Muscle layer of duodenum (tissue), 2 donors: ENCODE data around the gene DCST2.

ENCODE experiments used
- H3K27ac ChIP-seq: one replicate; pipeline ENCODE4 v1.7.0; 2013; ENCODE audit warnings: mild to moderate bottlenecking, low read length
- H3K27me3 ChIP-seq: one replicate; pipeline ENCODE4 v1.7.0; 2013; ENCODE audit warnings: low read depth, mild to moderate bottlenecking, control low read depth, low read length
- H3K36me3 ChIP-seq, 2 donors: one replicate each; pipeline ENCODE4 v1.7.0; 2013; ENCODE audit warnings: low read length in 2 of 2, control low read depth in 1 of 2, mild to moderate bottlenecking in 1 of 2; ENCODE audit not compliant: insufficient read depth in 2 of 2, control insufficient read depth in 1 of 2
- H3K4me1 ChIP-seq, 2 donors: one replicate each; pipeline ENCODE4 v1.7.0; 2013; ENCODE audit warnings: low read length in 2 of 2, mild to moderate bottlenecking in 2 of 2, control low read depth in 1 of 2, moderate library complexity in 1 of 2; ENCODE audit not compliant: insufficient read depth in 2 of 2, control insufficient read depth in 1 of 2
- H3K4me3 ChIP-seq, 2 donors: one replicate each; pipeline ENCODE4 v1.7.0; 2013; ENCODE audit warnings: low read length in 2 of 2, low read depth in 1 of 2, mild to moderate bottlenecking in 1 of 2
- H3K9me3 ChIP-seq, 2 donors: one replicate each; pipeline ENCODE4 v1.7.0; 2013; ENCODE audit warnings: low read length in 2 of 2, control low read depth in 1 of 2, mild to moderate bottlenecking in 1 of 2; ENCODE audit not compliant: control insufficient read depth in 1 of 2
- donor health status: healthy.

The DCST2 gene

DNA sequence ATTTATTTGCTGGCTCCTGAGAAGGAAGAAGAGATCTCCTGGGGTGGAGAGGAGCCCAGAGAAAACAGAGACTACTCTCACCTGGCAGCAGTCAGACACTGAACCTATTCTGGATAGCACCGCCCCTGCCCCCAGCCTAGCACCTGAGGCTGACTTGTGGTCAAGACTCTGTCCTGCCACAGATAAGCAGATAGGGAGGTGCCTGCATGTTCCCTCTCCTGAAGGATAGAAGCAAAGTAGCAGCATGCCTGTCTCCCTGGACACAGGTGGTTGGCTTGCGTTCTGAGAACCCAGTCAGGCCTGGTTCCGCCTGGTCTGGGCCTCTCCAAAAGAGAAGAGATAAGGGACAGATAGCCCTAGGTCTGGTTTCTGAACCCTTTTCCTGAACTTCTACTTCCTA, 43.8 kb upstream of the DCST2 start:
- no peaks in the 10 kb centered on the region for H3K9me3 ChIP-seq
- H3K27ac ChIP-seq, result no peak overlapping the region
- H3K4me1 ChIP-seq, result peaks cover 8 to 40% of the 10 kb centered on the region in 2 donors
- no peaks in the 10 kb centered on the region for H3K36me3 ChIP-seq
- H3K27me3 ChIP-seq, result peaks cover 33% of the 10 kb centered on the region
- H3K4me3 ChIP-seq, result no peak overlapping the region

DNA sequence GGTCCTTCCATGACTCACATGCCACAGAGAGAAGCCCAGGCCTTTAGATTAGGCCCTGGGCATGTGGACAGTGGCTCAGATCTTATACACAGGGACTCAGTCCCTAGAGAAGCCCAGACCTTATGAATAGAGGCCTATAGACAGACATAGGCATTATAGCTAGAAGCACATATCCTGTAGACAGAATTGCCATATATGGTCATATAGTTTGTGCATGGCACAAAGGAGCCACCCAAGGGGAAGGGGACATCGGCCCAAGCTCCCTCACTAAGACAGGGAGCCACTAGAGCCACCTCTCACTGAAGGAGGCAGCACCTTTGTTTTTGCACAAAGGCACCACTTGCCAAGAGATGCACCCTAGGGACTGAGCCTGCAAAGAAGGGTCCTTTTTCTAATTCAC, 42.8 kb upstream of the DCST2 start:
- H3K4me3 ChIP-seq, result no peak overlapping the region
- peaks cover 5 to 36% of the 10 kb centered on the region in 2 donors for H3K4me1 ChIP-seq
- no peaks in the 10 kb centered on the region for H3K9me3 ChIP-seq
- no peak overlapping the region for H3K27ac ChIP-seq
- H3K27me3 ChIP-seq, result peaks cover 25% of the 10 kb centered on the region
- no peaks in the 10 kb centered on the region for H3K36me3 ChIP-seq

DNA sequence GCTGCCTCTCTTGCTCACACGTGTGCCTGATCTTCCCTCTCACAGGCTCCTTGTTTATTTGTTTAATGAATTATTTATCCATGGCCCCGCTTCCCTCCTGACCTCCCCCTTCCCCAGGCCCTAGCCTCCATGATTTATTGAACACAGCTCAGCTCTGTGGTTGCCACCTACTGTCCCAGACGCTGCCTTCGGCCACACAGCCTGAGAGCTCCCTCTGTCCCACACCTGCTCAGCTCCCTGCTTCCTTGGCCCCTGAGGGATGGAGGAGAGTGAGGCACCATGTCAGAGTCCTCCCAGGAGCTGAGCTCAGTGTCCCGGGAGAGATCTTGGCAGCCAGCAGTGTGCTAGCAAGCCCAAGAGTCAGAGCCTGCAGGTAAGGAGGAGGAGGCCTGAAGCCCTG, 42.0 kb upstream of the DCST2 start:
- Histone ChIP-seq H3K4me3 (no peak overlapping the region), H3K27ac (no peak overlapping the region), H3K4me1 (peaks cover 0 to 32% of the 10 kb centered on the region in 2 donors), H3K36me3 (no peaks in the 10 kb centered on the region), H3K9me3 (no peaks in the 10 kb centered on the region), H3K27me3 (peaks cover 17% of the 10 kb centered on the region)

DNA sequence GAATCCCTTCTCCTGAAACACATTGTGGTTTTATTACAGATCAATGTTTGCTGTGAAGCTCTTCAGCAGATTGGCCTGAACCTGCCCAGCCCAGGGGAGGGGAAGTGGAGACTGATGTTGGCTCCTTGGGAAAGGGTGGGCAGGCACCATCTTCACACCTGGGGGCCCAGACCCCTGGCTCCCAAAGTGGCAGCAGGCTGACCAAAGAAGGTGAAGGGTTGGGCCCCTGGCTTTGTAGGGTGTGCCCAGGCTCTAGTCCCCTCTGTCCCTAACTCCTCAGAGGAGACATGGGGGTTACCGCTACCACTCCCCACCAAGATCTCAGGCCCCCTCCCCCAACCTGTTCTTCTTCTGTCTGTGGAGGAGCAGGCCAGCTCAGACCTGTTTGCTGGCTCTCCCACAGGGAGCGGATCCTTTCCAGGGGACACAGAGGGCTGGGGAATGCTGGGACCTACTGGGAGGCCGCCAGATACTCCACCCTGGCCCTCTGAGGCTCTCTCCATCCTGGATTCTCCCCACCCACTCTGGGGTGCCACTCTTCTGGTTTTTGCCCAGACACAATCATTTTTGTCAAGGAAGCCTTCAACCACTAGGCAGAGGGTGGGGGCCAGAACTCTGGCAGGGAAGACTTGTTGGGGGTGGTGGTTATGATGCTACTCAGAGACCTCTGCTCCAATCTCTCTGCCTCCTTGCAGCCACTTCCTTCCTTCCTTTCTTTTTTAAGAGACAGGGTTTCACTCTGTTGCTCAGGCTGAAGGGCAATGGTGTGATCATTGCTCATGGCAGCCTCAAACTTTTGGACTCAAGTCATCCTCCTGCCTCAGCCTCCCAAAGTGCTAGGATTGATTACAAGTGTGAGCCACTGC, 40.0 kb upstream of the DCST2 start:
- peaks cover 3 to 20% of the 10 kb centered on the region in 2 donors for H3K4me1 ChIP-seq
- H3K4me3 ChIP-seq, result no peak overlapping the region
- H3K36me3 ChIP-seq, result no peaks in the 10 kb centered on the region
- H3K9me3 ChIP-seq, result no peaks in the 10 kb centered on the region
- H3K27me3 ChIP-seq, result no peaks in the 10 kb centered on the region
- H3K27ac ChIP-seq, result no peak overlapping the region

DNA sequence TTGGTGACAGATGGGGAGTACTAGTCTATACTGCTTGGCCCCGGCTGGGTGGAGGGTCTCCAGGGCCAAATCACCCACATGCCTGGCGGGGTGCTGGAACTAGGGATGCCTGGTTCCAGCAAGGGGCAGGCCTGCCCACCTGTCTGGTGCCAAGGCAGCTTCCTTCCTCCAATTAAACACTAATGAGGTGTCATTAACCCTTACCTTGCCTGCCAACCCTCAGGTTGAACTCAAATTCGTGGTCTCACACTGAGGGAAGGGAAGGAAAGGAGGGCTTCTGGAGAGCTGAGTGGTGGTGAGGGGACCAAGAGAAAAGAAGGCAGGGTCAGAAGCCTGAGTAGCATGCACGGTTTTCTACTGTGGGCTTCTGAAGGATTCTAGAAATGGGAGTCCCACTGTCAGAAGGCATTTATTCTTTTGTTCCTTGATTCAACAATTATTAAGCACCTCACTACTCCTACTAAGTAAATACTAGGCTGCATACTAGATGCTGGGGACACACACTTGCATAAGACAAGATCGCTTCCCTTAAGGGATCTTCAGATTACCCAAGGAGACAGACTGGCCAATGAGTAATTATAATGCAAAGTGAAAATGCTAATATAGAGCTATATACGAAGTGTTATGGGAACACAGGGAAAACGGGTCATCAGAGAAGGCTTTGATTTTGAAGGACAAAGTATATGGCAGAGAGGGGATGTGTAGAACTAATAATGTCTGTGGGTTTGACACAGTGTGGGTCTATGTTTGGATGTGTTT, 39.1 kb upstream of the DCST2 start:
- Histone ChIP-seq H3K27ac (no peak overlapping the region), H3K36me3 (no peaks in the 10 kb centered on the region), H3K4me1 (peaks cover 3 to 17% of the 10 kb centered on the region in 2 donors), H3K27me3 (no peaks in the 10 kb centered on the region), H3K9me3 (no peaks in the 10 kb centered on the region), H3K4me3 (no peak overlapping the region)

DNA sequence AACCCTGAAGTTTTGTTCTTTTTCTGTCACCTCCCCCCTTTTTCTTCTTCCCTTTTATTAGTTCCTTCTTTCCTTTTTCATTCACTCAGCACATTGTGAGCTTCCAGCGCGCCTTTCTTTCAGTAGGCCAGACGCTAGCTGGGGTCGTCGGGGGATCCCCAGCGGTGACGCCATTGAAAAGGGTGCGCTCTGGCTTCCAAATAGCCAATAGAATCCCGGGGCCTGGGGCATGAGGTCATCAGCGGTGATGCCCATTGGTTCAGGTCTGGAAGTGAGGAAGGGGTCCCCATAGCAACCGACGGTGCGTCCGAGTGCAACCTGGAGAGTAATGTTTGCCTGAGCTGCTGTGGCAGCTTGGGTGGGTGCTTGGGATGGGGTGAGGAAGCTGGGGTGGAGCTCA, 38.1 kb upstream of the DCST2 start:
- Histone ChIP-seq H3K4me3 (peak overlapping the region in 1 of 2 donors; percentile 57), H3K27me3 (no peaks in the 10 kb centered on the region), H3K36me3 (no peaks in the 10 kb centered on the region), H3K9me3 (no peaks in the 10 kb centered on the region), H3K27ac (no peak overlapping the region), H3K4me1 (peaks cover 3 to 17% of the 10 kb centered on the region in 2 donors)

DNA sequence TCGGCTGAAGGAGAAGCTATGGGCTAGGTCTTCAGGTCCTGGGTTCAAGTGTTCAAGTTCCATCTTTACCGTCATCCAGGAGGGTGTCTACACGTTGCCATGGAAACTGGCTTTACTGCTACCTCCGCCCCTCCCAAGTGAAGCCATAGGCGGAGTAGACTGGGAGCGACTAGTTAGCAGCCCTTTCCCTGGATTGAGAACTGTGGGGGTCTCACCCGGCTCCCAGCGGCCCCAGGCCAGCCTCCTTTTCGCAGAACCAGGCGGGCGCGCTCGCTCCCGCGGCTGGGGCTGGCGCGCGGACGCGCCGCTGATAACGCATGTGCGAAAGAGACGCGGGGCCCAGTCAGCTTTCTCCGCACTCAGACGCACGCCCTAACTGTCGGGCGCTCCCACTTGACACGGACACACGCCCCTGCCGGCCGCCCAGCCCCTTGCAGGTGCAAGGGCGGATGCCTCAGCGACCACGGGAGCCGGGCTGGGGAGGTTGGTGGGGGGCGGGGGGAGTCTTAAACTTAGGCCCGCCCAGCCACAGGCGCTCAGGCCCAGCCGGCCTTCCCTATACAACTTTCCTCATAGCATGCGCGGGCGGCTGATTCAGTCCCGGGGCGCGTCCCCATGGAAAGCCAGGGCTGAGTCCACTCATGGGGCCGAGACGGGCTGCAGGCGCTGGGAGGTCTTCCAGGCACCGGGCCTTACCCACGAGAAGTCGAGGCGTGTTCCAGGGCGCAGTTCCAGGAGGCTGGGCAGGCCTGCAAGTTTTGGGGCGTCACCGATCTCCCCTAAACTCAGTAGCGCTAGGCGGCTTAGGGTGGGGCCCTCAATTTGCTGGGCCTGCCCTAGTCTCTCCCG, 37.4 kb upstream of the DCST2 start:
- H3K27me3 ChIP-seq, result no peaks in the 10 kb centered on the region
- H3K36me3 ChIP-seq, result no peaks in the 10 kb centered on the region
- no peaks in the 10 kb centered on the region for H3K9me3 ChIP-seq
- peaks cover 3 to 17% of the 10 kb centered on the region in 2 donors for H3K4me1 ChIP-seq
- peak overlapping the region; percentile 16 for H3K27ac ChIP-seq
- peak overlapping the region; percentile 57 to 66 for H3K4me3 ChIP-seq

DNA sequence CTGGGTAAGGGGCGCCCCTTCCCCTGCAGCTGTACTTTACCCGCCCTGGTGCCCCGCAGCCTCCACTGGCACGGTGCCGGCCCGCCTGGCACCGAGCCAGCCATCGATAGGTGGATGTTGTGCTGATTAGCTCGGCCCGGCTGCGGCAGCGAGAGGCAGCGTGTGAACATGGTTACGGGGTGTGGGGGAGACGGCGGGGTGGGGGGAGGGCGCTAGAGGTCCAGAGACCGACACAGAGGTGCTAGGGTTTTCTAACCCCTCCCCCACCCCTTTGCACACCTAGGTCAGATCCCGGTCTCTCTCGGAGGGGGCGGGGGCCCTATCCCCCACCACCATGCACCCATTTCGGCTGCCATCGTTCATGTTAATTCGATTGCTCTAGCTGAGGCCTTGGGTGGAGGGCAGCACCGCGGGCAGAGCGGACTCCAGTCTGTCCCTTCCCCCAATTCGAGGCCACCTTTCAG, 36.6 kb upstream of the DCST2 start:
- peaks cover 3 to 17% of the 10 kb centered on the region in 2 donors for H3K4me1 ChIP-seq
- H3K36me3 ChIP-seq, result no peaks in the 10 kb centered on the region
- H3K9me3 ChIP-seq, result no peaks in the 10 kb centered on the region
- no peaks in the 10 kb centered on the region for H3K27me3 ChIP-seq
- peak overlapping the region; percentile 57 to 66 for H3K4me3 ChIP-seq
- H3K27ac ChIP-seq, result no peak overlapping the region

DNA sequence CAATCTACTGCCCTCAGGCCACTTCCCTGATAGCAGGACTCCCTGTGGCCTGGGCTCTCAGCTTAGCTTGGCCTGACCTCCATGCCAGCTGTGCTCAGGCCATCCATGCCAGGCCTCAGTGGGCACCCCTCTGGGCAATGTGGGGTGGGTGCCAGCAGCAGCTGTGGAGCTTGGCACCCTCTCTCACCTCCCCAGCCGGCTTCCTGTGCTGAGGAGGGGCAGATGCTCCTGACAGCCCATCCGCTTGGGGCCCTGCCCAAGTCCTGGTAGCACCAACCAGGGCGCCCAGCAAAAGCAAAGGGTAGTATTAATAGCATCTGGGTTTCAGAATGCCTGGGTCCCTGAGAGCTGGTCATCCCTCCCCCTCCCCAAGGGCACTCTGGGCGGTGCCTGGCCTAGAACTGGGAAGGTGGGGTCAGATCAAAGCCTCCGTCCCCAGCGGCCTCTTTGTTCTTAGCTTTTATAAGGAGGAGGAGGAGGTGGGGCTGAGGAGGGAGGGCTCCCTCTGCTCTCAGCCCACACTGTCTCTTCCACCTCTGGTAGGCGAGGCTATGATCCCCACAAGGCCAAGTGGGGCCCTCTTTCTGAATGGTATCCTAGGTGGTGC, 36.1 kb upstream of the DCST2 start:
- Histone ChIP-seq H3K27me3 (no peaks in the 10 kb centered on the region), H3K4me1 (peaks cover 3 to 17% of the 10 kb centered on the region in 2 donors), H3K9me3 (no peaks in the 10 kb centered on the region), H3K27ac (no peak overlapping the region), H3K4me3 (no peak overlapping the region), H3K36me3 (no peaks in the 10 kb centered on the region)

DNA sequence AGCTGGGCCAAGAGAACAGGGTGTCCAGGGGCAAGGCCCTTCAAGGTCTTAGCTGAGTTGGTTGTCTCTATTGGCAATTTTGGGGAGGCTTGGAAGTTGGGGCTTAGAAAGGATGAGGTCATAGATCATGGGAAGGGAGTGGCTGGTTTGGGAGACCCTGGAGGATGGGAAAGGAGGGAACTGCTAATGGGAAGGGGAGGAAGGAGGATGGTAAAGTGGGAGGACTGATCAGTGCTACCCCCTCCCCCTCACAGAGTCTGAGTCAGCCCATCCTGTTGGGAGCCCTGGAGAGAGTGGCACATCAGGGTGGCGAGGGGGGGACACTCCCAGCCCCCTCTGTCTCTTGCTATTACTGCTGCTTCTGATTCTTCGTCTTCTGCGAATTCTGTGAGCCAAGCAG, 35.0 kb upstream of the DCST2 start:
- no peaks in the 10 kb centered on the region for H3K9me3 ChIP-seq
- H3K4me1 ChIP-seq, result peaks cover 6 to 24% of the 10 kb centered on the region in 2 donors
- no peaks in the 10 kb centered on the region for H3K27me3 ChIP-seq
- H3K27ac ChIP-seq, result no peak overlapping the region
- no peak overlapping the region for H3K4me3 ChIP-seq
- no peaks in the 10 kb centered on the region for H3K36me3 ChIP-seq
